PFSK-1 (cell line): ENCODE results near the gene PEX6.

Experiments
- FOXP2 ChIP-seq: optimal IDR thresholded peaks from 2 replicates; pipeline ENCODE3; 2011; ENCODE audit warnings: borderline replicate concordance, control low read depth, inconsistent platforms; ENCODE audit not compliant: insufficient read depth; ENCODE audit errors: extremely low read length, extremely low read depth
- POLR2AphosphoS5 ChIP-seq: IDR thresholded peaks from 2 replicates; pipeline ENCODE4 v1.6.1; 2012; ENCODE audit warnings: low read depth, mild to moderate bottlenecking, control low read depth, low read length, moderate library complexity
- REST ChIP-seq, 2 experiments: IDR thresholded peaks; 2 replicates each; pipeline versions ENCODE4 v1.6.1 to v1.8.0; 2011 to 2012; ENCODE audit warnings: low read depth in 2 of 2, low read length in 2 of 2, control low read depth in 1 of 2, inconsistent platforms in 1 of 2, mild to moderate bottlenecking in 1 of 2, moderate library complexity in 1 of 2; ENCODE audit not compliant: insufficient read depth in 1 of 2
- SIN3A ChIP-seq: IDR thresholded peaks from 2 replicates; pipeline ENCODE4 v1.6.1; 2012; ENCODE audit warnings: mild to moderate bottlenecking, low read length, moderate library complexity, borderline replicate concordance; ENCODE audit not compliant: insufficient read depth
- TAF1 ChIP-seq: IDR thresholded peaks from 2 replicates; pipeline ENCODE4 v1.6.1; 2012; ENCODE audit warnings: low read length, control low read depth, borderline replicate concordance; ENCODE audit not compliant: insufficient read depth

The PEX6 gene

GRCh38 chr6:42987533-42988451, 8.8 kb upstream of the PEX6 start:
- TF ChIP-seq POLR2AphosphoS5 (no peak), TAF1 (no peak), FOXP2 (no peak), REST (IDR thresholded peaks at IDR 0.05; ENCODE audit: insufficient read depth in 1 of 2, low read depth in 2 of 2, low read length in 2 of 2) (no peak), SIN3A (no peak)

GRCh38 chr6:42984924-42985475, 6.0 kb upstream of the PEX6 start:
- no peak for TF ChIP-seq SIN3A
- TF ChIP-seq TAF1: no peak
- TF ChIP-seq FOXP2: no peak
- TF ChIP-seq REST (IDR thresholded peaks at IDR 0.05; ENCODE audit: insufficient read depth in 1 of 2, low read depth in 2 of 2, low read length in 2 of 2): no peak
- no peak for TF ChIP-seq POLR2AphosphoS5

GRCh38 chr6:42984001-42984923, 5.3 kb upstream of the PEX6 start, which contains the start of gene PPP2R5D:
Gene PPP2R5D (plus strand): TSS chr6:42984570. CDS start chr6:42984678, 108 bp downstream.
- TF ChIP-seq REST (IDR thresholded peaks at IDR 0.05; ENCODE audit: insufficient read depth in 1 of 2, low read depth in 2 of 2, low read length in 2 of 2) (no peak), POLR2AphosphoS5 (peak; percentile 95), SIN3A (no peak), TAF1 (0 out of 2 replicates have a peak, but pooled peaks have one; percentile 72), FOXP2 (peak; percentile 5)

- TF ChIP-seq REST (IDR thresholded peaks at IDR 0.05; ENCODE audit: insufficient read depth in 1 of 2, low read depth in 2 of 2, low read length in 2 of 2) (no peak), TAF1 (no peak), FOXP2 (peak; percentile 71), SIN3A (no peak), POLR2AphosphoS5 (no peak)
These were observed 2.9 kb upstream of the PEX6 start for GRCh38 chr6:42981836-42982235.
